NOMO-1 treated with dmso at 0.1 percent for 144 hours (cell line): ENCODE measurements around the gene PDZD2.
"Not testable (repeated sequence)": the region's sequence is repeated elsewhere in the genome, so short reads cannot be mapped to it uniquely, and the experiment has no call there.

ENCODE experiments used
- DNase-seq: peaks from one replicate; lab custom pipeline; 2025; ENCODE audit not compliant: unreplicated experiment; lab: John Stamatoyannopoulos, UW

The PDZD2 gene

DNA sequence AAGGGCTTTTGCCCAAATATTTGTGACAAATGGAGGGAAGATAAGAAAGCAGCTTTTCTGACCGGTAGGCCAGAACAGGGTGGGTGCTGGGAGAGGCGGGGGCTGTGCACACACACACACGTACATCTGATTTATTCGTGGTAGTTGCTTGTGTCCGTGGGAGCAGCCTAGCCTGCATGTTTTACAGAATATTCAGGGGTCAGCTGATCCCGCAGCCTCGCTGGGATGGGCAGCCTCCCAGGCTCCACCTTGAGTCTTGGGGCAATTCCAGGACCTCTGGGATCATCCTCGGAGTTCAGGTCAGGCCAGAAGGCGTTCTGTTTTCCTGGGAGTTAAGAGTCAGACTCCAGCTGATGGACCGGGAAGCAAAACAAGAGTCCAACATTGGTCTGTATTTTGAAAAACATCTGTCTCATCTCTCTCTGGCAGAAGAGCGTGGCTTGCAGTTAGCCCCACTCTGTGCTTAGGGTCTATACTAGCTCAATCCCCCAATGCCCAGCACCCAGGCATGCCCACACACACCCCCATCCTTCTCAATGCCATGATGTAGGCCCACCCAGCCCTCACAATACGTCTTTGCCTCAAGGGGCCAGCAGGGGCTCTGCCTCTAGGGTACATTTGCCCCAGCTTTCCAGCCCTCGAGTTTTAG, 324.6 kb downstream of the PDZD2 start:
- DNase-seq, result no peak

DNA sequence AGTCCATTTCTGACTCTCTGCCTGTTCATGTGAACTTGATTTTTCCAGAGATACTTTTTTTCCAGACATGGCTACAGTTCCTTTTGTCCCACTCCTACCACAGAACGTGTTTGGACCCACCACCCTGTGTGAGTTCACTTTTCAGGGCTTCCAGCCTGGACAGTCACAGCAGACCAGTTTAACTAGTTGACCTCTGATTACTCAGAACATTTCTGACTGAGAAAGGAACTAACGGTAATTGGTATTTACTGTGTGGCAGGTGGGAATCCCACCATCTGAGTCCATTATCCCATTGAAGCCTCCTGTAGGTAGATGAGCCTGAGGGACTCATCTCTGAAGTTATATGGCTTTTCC, 325.1 kb downstream of the PDZD2 start:
- DNase-seq, result no peak

DNA sequence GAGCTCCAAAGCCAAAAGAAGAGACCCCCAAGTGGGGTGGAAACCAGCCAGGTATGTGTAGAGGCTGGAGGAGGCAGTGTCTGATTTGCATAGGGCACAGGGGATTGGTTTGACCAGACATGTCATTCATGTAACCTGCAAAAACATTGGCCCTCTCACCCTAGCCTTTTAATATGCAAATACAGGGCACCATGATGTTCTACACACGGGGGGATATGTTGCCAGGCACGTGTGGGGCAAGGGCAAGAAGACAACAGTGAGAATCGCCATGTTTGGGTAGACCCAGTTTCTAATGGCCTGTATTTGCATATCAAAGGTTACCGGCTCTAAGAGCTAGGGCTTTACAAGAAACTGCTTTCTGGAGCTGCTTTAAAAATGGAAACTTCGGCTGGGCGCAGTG, 326.3 kb downstream of the PDZD2 start:
- DNase-seq, result no peak

DNA sequence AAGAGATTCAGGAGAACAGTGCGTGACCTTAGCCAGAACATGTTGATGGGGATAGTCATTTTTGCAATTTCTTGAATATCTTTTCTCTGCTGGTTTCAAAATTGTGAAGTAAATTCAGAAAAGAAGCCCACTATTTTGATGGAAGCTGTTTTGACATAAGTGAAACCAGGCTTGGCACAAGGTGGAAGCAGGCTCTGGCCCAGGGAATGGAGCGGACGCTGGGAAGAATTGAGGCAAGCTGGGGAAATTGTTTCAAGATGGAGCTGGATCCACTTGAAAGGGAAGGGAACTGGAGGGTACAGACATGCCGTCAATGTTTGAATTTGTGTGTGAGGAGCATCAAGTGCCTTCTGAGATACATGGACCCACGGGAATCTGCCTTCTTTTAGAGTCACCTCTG, 328.0 kb downstream of the PDZD2 start:
- DNase-seq, result no peak

DNA sequence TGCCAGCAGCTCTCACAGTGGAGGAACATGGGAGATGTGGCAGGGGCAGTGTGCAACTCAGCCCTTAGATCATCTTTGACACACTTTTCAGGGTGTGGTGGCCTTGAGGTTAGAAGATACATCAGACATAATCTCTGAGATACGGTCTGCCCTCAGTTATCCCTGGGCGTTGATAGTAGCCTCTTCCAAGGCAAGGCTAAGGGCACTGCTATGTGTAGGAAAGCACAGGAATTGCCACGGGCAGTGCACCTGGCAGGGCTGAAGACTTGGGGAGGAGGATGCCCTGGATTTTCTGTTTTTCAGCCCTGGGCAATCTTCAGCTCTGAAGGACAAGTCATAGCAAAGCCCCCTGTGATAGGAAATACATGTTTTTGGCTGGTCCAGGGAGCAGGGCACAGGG, 328.5 kb downstream of the PDZD2 start:
- DNase-seq, result no peak

DNA sequence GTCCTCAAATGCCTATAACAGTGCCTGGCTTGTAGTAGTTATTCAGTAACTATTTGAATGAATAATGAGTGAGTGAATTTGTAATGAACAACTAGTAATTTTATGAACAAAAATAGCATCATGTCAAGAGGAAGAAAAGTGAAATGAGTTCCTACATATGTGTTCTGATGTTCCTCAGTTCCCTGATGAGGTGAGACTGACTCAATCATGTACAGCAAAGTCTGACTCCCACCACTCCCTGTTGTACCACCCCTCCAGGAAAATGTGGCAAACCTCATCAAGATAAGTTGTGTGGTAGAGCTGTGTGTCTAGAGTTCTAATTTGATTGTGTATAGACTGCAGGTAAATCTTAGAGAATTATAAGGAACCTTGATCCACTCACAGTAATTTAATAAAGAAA, 333.6 kb downstream of the PDZD2 start:
- DNase-seq, result no peak

DNA sequence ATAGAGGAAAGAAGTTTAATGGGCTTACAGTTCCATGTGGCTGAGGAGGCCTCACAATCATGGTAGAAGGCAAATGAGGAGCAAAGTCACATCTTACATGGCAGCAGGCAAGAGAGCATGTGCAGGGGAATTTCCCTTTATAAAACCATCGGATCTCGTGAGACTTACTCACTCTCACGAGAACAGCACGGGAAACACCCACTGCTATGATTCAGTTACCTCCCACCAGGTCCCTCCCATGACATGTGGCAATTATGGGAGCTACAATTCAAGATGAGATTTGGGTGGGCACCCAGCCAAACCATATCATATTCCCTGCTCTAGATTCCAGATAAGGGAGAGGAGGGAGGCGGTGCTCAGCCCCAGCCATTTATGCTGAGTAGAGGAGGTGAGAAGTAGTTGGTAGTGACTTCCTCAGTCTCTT, 336.3 kb downstream of the PDZD2 start:
- not testable (repeated sequence) for DNase-seq

DNA sequence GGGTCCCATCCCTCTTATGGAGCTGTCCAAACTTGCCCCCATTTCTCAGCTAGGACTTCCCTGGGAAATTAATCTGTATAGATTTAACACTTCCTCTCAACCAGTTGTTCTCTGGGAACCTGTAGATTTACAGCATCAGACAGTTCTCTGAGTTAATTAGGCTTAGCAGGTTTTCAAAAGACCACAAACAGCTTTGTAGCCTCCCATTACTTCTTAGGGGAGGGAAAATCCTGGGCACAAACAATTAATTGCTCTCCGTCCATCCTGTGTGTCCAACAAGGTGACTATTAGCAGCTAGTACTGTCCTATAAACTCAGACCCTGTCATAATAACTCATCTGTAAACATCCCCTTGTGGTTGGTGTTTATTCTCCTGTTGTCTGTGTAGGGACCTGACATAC, 337.2 kb downstream of the PDZD2 start:
- no peak for DNase-seq

DNA sequence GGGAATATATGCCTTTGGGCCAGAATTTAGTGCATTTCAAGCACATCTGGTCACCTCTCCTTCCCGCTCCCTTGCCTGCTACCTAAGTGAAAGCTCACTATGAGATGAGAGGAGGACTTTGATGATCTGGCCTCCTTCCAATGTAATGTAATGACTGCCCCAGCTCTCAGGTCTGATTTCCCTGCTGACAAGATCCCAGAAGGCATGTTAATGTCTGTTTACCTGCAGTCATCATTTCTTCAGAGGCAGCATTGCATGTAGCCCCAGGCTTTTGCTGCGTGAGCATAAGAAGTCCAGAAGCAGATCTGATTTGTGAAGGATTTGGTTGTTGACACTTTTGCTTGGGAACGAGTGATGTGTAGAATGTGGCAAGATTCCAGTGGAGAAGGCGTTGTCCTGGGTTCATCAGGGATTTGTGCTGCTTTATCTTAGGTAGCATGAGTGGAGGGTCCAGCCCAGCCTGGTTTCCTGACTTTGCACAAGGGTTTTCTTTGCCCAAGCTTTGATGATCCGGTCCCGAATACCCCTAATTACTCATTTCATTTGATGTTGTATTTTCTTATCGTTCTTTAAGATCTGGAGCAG, 342.5 kb downstream of the PDZD2 start:
- DNase-seq, result no peak

DNA sequence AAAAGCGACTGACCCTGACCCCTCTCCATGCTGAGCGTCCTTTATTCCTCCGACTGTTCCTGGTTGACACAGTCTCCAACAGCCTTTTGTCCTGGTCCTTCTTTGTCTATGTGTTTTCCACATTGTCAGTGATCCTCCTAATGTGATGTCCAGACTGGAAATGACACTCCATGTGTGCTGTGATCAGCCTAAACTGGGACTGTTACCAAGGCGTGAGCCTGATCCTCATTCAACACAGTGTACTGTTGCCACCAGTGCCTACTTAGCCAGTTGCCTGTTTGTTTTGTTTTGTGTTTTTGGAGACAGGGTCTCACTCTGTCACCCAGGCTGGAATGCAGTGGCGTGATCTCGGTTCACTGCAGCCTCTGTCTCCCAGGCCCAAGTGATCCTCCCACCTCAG, 343.1 kb downstream of the PDZD2 start:
- no peak for DNase-seq

DNA sequence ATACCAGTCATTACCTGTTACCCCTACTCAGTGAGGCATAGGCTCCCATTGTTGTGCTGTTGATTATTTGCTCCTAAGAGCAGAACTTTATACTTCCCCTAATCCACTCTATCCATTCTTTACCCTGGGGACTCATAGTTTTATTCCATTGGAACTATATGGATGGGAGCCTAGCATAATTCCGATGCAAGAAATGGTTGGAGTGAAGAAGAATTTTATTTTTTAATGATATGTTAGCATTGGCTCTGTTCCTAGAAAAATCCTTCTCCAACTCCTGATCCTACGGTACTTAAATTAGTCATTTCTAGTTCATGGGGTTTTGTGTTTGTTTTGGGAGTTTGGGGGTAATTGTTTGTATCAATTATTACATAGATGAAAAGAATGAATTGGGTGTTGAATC, 343.7 kb downstream of the PDZD2 start:
- no peak for DNase-seq

DNA sequence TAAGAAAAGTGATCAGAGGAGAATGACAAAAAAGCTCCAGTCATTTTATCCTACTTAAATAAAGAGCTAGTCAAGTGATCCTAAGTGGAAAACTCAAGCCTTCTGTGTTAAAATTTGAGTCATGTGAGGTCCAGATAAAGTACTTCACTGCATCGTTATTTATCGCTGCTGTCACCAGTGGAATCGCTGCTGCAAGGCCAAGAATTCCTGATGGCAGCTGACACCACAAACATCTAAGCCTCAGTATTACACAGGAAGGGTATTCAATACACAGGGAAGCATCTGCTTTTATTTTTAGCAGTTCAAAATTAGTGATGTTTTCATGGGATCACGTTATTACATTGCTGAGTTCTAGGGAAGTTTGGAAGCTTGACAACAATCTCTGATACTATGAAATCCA, 344.9 kb downstream of the PDZD2 start:
- DNase-seq, result no peak

DNA sequence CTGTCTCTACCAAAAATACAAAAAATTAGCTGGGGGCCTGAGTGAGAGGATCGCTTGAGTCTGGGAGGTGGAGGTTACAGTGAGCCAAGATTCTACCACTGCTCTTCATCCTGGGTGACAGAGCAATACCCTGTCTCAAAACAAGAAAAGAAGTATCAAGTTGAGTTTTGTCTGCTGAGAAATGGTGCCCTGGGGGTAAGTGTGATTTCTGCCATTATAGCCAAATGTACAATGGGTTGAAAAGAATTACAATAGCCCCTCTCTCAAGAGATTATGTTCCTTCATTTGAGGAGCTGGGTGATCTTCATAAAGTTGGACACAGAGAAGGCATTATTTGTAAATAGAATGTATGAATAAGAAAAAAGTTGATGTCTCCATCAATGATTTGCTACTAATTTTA, 345.8 kb downstream of the PDZD2 start:
- no peak for DNase-seq

DNA sequence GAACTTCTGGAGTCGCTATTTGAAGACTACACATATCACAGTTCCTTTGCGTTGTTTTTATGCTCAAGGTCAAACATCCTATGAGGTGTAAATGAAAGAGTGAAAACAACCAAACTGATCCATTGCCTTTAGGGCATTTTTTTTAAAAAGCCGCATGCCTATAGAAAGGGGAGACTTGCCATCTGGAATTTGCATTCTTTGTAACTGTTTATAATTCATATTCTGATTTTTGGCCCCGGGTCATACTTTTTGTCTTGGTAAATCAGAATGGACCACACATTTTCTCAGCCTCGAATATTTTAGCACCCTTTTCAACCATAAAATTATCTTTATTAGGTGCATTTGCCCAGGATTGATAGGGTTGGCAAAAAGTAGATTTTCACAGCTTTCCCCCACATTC, 347.2 kb downstream of the PDZD2 start:
- DNase-seq, result no peak

DNA sequence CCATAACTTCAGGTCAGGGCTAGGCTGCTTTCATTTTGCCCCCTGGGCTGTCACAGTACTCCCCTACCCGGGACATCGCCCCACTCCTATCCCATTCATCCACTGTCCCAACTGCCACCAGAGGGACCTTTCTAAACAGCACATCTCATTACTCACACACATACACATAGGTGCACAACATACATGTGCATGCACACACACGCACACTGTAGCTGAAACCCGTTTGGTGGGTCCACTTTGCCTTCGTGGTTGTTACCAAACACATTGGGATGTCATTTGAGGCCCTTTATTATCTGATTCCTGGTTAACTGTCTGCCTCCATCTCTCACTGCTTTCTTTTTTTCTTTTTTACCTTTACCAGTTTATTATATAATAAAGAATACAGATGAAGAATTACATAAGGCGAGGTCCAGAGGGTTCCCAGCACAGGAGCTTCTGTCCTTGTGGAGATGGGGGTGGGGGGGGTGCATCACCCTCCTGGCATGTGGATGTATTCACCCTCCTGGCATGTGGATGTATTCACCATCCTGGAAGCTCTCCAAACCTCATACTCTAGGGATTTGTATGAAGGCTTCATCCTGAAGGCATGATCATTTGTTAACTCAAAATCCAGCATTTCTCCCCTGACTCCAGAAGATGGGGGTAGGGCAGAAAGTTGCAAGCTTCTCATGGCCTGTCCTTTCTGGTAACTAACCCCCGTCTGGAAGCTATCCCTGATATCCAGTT, 349.2 kb downstream of the PDZD2 start:
- DNase-seq, result no peak

DNA sequence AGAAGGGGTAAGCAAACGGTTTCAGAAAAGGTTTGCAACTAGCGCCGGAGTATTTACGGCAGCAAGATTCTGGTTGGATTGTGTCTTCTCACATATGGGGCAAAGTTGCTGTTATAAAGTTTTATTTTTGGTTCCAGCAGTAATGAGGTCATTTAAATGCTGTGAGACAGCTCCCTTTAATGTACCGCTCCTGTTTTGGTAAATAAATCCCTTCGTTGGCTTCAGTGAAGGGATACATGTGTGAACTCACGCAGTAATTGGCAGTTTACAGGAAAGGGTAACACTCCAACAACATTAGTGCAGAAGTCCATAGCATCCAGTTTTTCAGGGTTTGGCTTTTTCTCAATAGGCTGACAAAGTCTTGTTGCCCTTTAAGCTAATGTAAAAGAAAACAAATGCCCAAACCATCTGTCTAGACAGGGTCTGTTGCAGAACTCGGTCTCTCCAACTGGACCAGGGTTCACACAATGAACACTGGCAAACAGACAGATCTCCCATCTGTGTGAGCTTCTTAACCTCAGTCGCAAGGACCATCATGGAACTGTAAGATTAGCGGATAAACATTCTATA, 351.2 kb downstream of the PDZD2 start:
- no peak for DNase-seq

DNA sequence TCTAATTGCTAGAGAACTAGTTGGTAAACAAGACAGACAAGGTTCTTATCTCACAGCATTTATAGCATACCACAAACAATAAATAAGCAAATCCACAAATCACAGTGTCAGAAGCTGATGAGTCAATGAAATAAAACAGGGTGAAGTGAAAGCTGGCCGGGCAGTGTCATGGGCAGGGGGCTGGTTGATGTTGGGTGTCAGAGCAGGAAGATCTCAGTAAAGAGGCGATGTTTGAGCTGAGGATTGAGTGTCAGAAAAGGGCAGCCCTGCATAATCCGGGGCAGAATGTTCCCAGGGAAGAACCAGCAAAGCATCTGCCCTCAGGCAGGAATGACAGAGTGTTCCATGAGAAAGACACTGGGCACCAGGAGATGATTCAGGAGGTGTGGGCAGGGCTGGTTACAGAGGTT, 351.8 kb downstream of the PDZD2 start:
- DNase-seq, result no peak

DNA sequence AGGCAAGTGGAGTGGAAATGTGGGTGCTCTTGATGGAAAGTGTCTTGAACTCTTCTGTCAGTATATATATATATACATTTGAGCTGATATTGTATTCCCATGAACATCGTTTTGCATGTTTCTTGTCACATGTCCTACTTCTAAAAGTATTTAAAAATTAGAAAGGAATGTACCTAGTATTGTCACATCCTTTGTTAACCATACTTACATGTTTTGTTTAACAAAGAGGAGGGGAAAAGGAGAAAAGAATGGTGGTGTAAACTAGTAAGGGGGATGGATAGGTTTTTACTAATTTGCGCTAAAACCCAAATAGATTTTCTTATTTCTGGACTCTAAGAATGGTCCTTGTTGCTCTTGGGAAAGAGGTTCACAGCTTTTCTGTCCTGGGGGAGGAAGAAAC, 353.4 kb downstream of the PDZD2 start:
- no peak for DNase-seq

DNA sequence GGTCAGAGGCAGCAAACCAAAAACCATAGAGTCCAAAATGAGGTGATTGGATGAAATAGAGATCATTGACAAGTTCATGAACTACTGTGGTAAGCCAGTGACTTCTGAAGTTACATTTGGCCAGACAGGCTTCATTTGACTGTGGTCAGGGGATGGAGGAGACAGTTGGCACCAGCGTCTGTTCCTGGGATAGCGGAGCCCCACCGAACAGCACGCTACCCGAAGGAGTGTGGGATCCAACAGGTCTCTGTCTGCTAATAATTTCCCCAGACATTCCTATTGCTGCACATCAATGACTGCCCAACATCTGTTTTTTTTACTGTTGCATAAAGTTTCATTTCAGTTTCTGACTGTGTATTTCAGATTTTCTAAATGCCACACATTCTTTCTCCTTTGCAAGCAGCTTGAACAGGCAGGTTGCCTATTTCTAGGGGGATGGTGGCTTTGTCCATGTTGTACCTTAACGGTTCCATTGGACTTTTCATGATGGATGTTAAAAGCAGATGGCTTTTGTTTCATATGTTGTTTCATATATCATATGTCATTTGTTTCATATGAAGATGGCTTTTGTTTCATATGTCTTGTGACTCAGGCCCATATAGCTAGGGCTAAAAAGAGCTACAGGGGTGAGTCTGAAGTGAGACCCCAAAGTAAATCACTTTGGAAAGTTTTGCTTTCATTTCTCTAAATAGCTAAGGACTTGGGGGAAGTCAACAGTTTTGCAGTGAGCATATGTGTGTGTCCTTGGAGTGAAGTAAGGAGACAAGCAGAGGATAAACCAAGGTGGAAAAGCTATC, 354.4 kb downstream of the PDZD2 start:
- no peak for DNase-seq

DNA sequence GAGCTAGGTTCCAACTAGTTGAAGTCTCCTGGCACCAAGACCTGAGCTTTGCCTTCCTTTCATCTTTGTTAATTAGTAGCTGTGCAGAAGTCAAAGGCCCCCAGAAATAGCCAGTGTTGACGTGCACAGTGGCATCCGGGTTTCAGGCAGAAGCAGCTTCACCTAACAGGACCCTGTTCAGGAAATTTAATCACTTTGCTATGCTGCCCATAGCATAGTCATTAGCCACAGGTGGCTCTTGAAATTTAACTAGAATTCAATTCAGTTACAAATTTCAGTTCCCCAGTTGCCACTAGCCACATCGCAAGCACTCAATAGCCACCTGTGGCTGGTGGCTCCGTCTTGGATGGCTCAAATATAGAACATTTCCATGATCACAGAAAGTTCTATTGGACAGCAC, 356.1 kb downstream of the PDZD2 start:
- DNase-seq, result no peak

DNA sequence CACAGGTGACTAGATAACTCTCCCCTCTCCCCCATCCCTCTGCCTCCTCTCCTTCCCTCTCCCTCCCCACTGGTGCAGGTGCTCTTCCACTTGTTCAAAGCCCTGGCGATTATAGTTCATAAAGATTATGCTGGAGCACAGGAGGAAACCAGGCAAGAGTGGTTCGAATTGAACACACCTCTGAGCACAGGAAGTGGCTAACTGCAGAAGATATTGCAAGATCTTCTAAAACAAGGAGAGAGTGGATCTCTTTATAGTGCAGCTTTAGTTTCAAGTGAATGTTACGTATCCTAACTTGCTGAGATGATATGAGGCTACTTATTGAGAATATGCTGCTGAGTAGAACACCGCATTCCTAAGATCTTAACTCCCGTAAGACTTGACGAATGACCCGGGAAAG, 356.8 kb downstream of the PDZD2 start:
- DNase-seq, result no peak

DNA sequence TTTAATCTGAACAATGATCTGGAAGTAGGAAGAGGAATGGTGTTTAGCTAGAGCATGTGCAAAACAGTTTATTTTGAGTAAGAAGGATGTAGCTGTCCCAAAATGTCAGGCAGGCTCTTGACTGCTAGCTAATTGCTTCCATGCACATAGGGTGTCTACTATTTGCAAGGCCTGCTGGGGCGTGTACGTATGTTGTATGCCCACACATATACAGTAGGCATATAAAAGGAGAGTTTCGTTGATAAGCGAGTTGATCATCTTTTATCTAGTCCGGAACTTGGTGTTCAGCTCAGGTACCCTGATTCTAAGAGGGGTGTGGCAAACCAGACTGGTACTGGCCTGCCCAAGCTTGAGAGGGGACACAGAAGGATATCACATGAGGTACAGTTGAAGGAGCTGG, 358.0 kb downstream of the PDZD2 start:
- no peak for DNase-seq
